SJCRH30 (cell line): ENCODE measurements around the gene AHI1. TPM values are rescaled to one million over a fixed set of nuclear protein-coding genes. Genes with fewer than 3 reads are reported as not detected.

Experiments
- DNase-seq, 2 experiments: peaks; one replicate each; pipeline ENCODE4 v3.0.0-alpha.2; 2015 to 2020
- H3K27ac ChIP-seq: fragments of 250-450 bp; sonication (Bioruptor Pico); 2 replicates; pipeline ENCODE4 v1.5.1; 2020; ENCODE audit warnings: mild to moderate bottlenecking, moderate library complexity
- H3K27me3 ChIP-seq: fragments of 250-450 bp; sonication (Bioruptor Pico); 2 replicates; pipeline ENCODE4 v1.5.1; 2020; ENCODE audit warnings: mild to moderate bottlenecking, moderate library complexity
- H3K36me3 ChIP-seq: fragments of 250-450 bp; sonication (Bioruptor Pico); 2 replicates; pipeline ENCODE4 v1.5.1; 2020; ENCODE audit warnings: mild to moderate bottlenecking, moderate library complexity
- H3K4me1 ChIP-seq: fragments of 250-450 bp; sonication (Bioruptor Pico); 2 replicates; pipeline ENCODE4 v1.5.1; 2020; ENCODE audit warnings: mild to moderate bottlenecking, moderate library complexity
- H3K4me3 ChIP-seq: fragments of 250-450 bp; sonication (Bioruptor Pico); 2 replicates; pipeline ENCODE4 v1.5.1; 2020; ENCODE audit warnings: mild to moderate bottlenecking, moderate library complexity
- H3K9me3 ChIP-seq: fragments of 250-450 bp; sonication (Bioruptor Pico); replicated peaks from 2 replicates; pipeline ENCODE4 v1.5.1; 2020; ENCODE audit warnings: mild to moderate bottlenecking, moderate library complexity
- total RNA-seq: library from RNA; depleted of rRNA; stranded (reverse); fragments of >200 nt; shearing (Covaris generic); gene quantifications from 2 replicates; pipeline ENCODE4 v1.2.3, GENCODE V29; 2014

The AHI1 gene
- total RNA-seq, 1 experiment from 2014 or later, result 17.8 TPM

GRCh38 chr6:135277422-135277821 lies 220.1 kb downstream of the AHI1 start:
- Histone ChIP-seq H3K36me3 (no peaks in the 10 kb centered on the region), H3K4me3 (no peak overlapping the region), H3K27me3 (no peaks in the 10 kb centered on the region), H3K4me1 (peaks cover 8% of the 10 kb centered on the region), H3K27ac (no peak overlapping the region), H3K9me3 (no peaks in the 10 kb centered on the region)
- DNase-seq, result no peak

DNA sequence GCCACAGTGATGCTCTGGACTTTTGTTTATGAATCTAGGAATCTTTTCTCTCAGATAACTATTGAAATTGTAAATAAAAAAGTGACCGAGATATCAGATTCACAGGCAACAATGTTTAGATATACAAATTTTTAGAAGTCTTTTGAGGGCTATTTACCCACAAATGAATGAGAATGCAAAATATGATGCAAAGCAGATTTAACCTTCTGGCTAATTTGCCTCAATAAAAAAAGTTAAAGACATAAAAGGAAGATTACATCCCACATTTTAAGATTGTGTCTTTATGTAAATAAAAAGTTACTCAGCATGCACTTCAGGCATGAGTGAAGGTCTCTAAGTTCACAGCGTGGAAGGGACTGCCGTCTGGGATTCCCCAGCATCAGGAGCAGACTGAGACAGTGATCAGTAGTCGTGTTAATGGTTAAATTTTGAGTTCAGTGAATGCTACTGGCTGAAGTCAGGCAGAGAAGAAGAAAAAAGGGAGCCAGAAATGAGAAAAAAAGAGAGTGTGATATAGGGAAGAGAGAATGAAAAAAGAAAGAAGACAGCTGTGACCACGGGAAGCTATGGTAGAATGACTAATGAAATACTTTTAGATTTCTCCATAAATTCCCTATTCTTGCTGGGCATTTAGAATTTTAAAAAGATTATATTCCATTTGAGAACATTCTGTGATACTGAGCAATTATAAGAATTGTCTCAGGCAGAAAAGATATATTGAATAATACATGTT lies 222.8 kb downstream of the AHI1 start:
- Histone ChIP-seq H3K27me3 (no peaks in the 10 kb centered on the region), H3K4me3 (no peak overlapping the region), H3K4me1 (no peaks in the 10 kb centered on the region), H3K9me3 (no peaks in the 10 kb centered on the region), H3K36me3 (no peaks in the 10 kb centered on the region), H3K27ac (no peak overlapping the region)
- no peak for DNase-seq

- H3K4me1 ChIP-seq, result no peaks in the 10 kb centered on the region
- no peaks in the 10 kb centered on the region for H3K36me3 ChIP-seq
- H3K27ac ChIP-seq, result no peak overlapping the region
- H3K27me3 ChIP-seq, result no peaks in the 10 kb centered on the region
- no peak for DNase-seq
- no peak overlapping the region for H3K4me3 ChIP-seq
- no peaks in the 10 kb centered on the region for H3K9me3 ChIP-seq
These were observed 225.9 kb downstream of the AHI1 start for GRCh38 chr6:135271626-135272025.

DNA sequence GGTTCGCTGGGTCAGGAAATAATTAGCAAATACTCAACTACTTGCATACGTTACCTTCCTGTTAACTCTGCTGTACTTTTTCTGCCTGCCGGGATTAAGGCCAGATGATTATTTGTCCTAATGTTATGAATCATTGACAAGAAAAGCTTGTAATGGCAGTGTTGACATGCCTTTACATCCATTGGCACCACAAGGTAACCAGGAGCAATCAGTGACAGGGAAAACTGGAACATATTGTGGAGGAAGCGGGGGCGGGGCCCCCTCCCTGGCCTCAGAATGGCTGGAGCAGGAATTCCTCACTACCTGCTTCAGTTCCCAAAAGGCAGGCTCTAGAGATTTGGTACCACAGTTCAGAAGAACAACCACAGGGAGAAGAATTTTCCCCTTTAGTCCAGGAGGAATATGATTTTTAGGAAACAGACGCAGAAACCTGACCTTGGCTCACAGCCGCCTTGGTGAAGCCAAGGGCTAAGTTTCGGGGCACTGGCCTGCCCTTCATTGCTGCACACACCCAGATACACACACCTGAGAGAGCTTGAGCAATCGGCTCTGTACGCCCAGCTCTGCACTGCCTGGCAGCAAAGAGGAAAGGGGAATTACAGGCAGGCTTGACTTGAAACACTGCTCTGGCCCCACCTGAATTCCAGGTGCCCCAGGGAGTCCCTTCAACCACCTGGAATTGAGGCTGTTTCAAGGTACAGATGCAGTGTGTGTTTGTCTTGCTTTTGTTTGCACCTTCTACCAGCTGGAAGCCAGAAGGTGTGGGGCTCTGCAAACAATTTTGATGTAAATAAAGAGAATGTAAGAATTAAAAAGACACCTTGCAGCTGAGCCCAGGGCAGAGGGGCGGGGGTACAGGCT lies 226.6 kb downstream of the AHI1 start:
- Histone ChIP-seq H3K36me3 (no peaks in the 10 kb centered on the region), H3K9me3 (no peaks in the 10 kb centered on the region), H3K27me3 (no peaks in the 10 kb centered on the region), H3K27ac (no peak overlapping the region), H3K4me3 (no peak overlapping the region), H3K4me1 (no peaks in the 10 kb centered on the region)
- no peak for DNase-seq

DNA sequence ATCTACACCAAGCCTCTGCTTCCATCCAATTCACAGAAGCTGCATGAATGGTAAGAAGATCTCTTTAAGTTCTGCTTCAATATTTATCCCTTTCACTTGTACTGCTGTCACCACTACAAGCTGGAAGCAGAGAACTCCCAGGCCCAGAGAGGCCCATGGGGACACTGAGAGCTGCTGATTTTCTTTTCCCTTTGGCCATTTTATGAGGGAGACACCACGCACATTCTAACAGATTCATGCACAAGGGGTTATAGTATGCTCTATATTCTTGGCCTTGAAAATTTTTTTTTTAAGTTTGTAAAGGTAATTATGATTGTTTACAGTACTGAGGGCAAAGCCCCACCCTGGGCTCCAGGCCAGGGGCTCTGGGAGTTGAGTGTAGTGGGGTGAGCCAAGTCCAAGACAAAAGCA lies 228.1 kb downstream of the AHI1 start:
- H3K27me3 ChIP-seq, result no peaks in the 10 kb centered on the region
- H3K9me3 ChIP-seq, result no peaks in the 10 kb centered on the region
- no peak overlapping the region for H3K4me3 ChIP-seq
- no peaks in the 10 kb centered on the region for H3K36me3 ChIP-seq
- no peak for DNase-seq
- no peak overlapping the region for H3K27ac ChIP-seq
- no peaks in the 10 kb centered on the region for H3K4me1 ChIP-seq

- Histone ChIP-seq H3K36me3 (no peaks in the 10 kb centered on the region), H3K9me3 (no peaks in the 10 kb centered on the region), H3K4me3 (no peak overlapping the region), H3K27ac (no peak overlapping the region), H3K4me1 (no peaks in the 10 kb centered on the region), H3K27me3 (no peaks in the 10 kb centered on the region)
- DNase-seq, result no peak
These were observed 228.8 kb downstream of the AHI1 start for GRCh38 chr6:135268740-135269139.

DNA sequence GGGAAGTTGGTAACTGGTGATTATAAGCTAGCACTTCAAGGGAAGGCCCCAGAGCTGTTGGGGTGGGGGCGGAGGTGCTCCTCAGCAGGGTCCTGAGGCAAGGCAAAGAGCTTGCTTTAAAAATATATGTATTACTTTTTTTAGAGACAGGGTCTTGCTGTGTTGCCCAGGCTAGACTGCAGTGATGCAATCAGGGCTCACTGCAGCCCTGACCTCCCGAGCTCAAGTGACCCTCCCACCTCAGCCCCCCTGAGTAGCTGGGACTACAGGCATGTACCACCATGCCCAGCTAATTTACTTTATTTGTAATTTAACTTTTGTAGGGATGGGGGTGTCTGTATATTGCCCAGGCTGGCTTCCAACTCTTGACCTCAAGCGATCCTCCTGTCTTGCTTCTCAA lies 229.3 kb downstream of the AHI1 start:
- no peak for DNase-seq
- no peaks in the 10 kb centered on the region for H3K36me3 ChIP-seq
- no peaks in the 10 kb centered on the region for H3K27me3 ChIP-seq

DNA sequence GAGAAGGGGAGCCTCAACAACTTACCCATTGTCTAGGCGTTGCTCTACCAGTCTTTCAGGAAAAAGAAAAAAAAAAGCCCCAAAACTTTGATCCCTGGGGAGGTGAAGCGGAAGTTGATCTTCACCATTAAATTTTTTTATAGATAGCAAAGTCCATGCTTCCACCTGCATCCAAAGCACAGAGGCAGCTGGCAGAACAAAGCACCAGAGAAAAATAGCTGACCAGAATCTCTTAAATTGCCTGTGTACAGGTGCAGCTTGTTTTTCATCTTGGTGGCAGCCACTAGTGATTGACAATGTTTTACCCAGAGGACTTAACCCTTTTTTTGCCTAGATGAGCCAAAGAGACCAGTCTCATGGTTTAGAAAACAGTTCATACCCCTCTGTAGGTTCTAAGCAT lies 230.5 kb downstream of the AHI1 start:
- H3K9me3 ChIP-seq, result no peaks in the 10 kb centered on the region

More for the DNA sequence above, 229.3 kb downstream of the AHI1 start:
- H3K4me1 ChIP-seq, result no peaks in the 10 kb centered on the region
- H3K27ac ChIP-seq, result no peak overlapping the region
- no peak overlapping the region for H3K4me3 ChIP-seq
- H3K9me3 ChIP-seq, result no peaks in the 10 kb centered on the region

GRCh38 chr6:135266675-135267074 lies 230.9 kb downstream of the AHI1 start:
- Histone ChIP-seq H3K4me1 (no peaks in the 10 kb centered on the region), H3K9me3 (no peaks in the 10 kb centered on the region), H3K27ac (no peak overlapping the region), H3K4me3 (no peak overlapping the region), H3K36me3 (no peaks in the 10 kb centered on the region), H3K27me3 (no peaks in the 10 kb centered on the region)
- DNase-seq, result no peak

More for the DNA sequence above, 230.5 kb downstream of the AHI1 start:
- no peaks in the 10 kb centered on the region for H3K27me3 ChIP-seq
- H3K4me3 ChIP-seq, result no peak overlapping the region
- no peak for DNase-seq
- no peaks in the 10 kb centered on the region for H3K36me3 ChIP-seq
- H3K4me1 ChIP-seq, result no peaks in the 10 kb centered on the region
- no peak overlapping the region for H3K27ac ChIP-seq

DNA sequence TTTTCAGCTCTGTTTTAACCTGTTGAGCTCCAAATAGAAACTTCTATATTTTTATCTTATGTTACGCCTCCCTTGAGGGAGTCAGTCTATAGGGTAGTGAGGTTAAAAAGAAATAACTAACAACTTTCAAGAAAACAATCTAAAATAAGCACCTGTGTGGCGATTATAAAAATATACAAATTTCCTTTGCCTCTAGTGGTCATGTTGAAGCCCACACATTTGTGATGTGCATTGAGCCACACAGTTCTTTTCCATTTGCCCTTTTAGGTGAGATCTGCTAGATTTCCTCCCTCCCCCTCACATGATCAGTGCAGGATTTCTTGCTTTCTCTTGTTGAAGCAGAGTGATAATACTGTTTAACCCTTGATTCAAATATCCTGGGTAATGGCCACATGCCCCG lies 232.3 kb downstream of the AHI1 start:
- H3K27me3 ChIP-seq, result no peaks in the 10 kb centered on the region
- DNase-seq, result no peak

DNA sequence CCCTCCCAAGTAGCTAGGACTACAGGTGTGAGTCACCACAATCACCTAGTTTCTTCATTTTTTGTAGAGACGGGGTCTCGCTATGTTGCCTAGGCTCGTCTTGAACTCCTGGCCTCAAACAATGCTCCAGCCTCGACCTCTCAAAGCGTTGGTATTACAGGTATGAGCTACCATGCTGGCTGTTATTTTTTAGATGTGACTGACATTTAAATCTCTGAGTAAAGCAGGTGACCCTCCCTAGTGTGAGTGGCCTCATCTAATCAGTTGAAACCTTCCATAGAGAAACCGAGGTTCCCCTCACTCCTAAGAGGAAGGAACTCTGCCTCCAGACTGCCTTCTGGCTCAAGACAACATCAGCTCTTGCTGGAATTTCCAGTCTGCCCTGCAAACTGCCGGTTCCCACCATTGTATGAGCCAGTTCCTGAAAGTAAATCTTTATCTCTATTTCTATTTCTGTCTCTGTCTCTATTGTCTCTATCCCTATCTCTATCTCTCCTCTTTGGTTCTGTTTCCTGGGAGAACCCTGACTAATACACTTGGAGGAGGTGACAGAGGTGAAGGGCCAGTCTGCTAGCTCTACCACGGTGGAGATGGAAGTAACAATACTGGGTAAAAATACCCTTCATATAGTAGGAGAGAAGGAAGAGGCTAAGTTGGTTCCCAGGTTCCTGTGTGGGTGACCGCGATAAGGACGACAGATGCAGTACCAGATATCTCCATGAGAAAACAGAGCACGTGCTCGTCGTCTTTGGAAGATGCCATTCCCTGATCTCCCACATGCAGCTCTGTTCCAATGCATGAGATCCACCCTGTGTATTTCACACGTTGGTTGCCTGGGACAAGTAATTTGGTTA lies 235.4 kb downstream of the AHI1 start:
- DNase-seq, result no peak
- H3K27ac ChIP-seq, result no peak overlapping the region
- H3K27me3 ChIP-seq, result no peaks in the 10 kb centered on the region
- H3K9me3 ChIP-seq, result no peaks in the 10 kb centered on the region
- no peak overlapping the region for H3K4me3 ChIP-seq
- no peaks in the 10 kb centered on the region for H3K4me1 ChIP-seq
- H3K36me3 ChIP-seq, result no peaks in the 10 kb centered on the region

More for the DNA sequence above, 232.3 kb downstream of the AHI1 start:
- Histone ChIP-seq H3K9me3 (no peaks in the 10 kb centered on the region), H3K4me1 (no peaks in the 10 kb centered on the region), H3K4me3 (no peak overlapping the region), H3K36me3 (no peaks in the 10 kb centered on the region), H3K27ac (no peak overlapping the region)

GRCh38 chr6:135260612-135261011 lies 236.9 kb downstream of the AHI1 start:
- no peaks in the 10 kb centered on the region for H3K4me1 ChIP-seq
- DNase-seq, result no peak
- H3K27ac ChIP-seq, result no peak overlapping the region
- H3K27me3 ChIP-seq, result no peaks in the 10 kb centered on the region
- no peaks in the 10 kb centered on the region for H3K36me3 ChIP-seq
- no peaks in the 10 kb centered on the region for H3K9me3 ChIP-seq
- H3K4me3 ChIP-seq, result no peak overlapping the region

DNA sequence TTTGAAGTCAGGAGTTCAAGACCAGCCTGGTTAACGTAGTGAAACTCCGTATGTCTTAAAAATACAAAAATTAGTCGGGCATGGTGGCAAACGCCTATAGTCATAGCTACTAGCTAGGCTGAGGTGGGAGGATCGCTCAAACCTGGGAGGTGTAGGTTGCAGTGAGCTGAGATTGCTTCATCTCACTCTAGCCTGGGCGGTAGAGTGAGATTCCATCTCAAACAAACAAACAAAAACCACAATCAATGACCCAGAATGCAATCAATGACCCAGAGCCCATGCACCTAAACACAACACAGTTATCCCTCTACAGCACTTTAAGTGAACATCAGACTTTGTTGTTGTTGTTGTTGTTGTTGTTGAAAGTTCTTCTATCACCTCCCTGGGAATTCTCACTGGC lies 238.6 kb downstream of the AHI1 start:
- H3K4me3 ChIP-seq, result no peak overlapping the region
- H3K36me3 ChIP-seq, result no peaks in the 10 kb centered on the region
- no peaks in the 10 kb centered on the region for H3K4me1 ChIP-seq
- H3K27ac ChIP-seq, result no peak overlapping the region
- DNase-seq, result no peak
- H3K9me3 ChIP-seq, result no peaks in the 10 kb centered on the region
- H3K27me3 ChIP-seq, result no peaks in the 10 kb centered on the region

- Histone ChIP-seq H3K4me3 (no peak overlapping the region), H3K4me1 (no peaks in the 10 kb centered on the region), H3K27ac (no peak overlapping the region), H3K27me3 (no peaks in the 10 kb centered on the region), H3K9me3 (no peaks in the 10 kb centered on the region), H3K36me3 (no peaks in the 10 kb centered on the region)
- no peak for DNase-seq
These were observed 239.7 kb downstream of the AHI1 start for GRCh38 chr6:135257631-135258405.
